K562 (cell line): ENCODE data around the gene LBHD1. TPM values are rescaled to one million over a fixed set of nuclear protein-coding genes. Genes with fewer than 3 reads are reported as not detected.
A peak's percentile ranks its signal among the peaks of the same experiment; 100 is the strongest.

Source experiments
- JUND ChIP-seq, 2 experiments: IDR thresholded peaks; 2 replicates in 1 of 2; 3 replicates in 1 of 2; pipeline ENCODE4 v1.6.1; 2011; ENCODE audit warnings: borderline replicate concordance in 2 of 2, low read depth in 2 of 2, low read length in 2 of 2, improper control_type of control experiment in 1 of 2, missing biosample characterization in 1 of 2, missing genetic modification characterization in 1 of 2, missing genetic modification reagents in 1 of 2
- polyA plus RNA-seq, 8 experiments: library from polyadenylated mRNA; depleted of rRNA in 4 of 8; stranded (reverse) in 5 of 8; unstranded in 3 of 8; fragments of >200 nt; fragmentation: Nextera tagmentation in 2 of 8; fragmentation: Illumina TruSeq in 1 of 8; extraction: Ambion mirVana in 2 of 8; extraction: Trizol in 1 of 8; gene quantifications; 2 replicates each; pipeline versions ENCODE4 v1.2.1 to v1.2.3, GENCODE V29; 2011 to 2014; ENCODE audit warnings: inconsistent platforms in 1 of 8, missing spikeins in 1 of 8
- total RNA-seq, 7 experiments: library from RNA; depleted of rRNA in 6 of 7; stranded (reverse); fragments of >200 nt in 6 of 7; fragmentation: Illumina TruSeq in 2 of 7; extraction: Trizol in 2 of 7; gene quantifications; 2 replicates each; pipeline versions ENCODE4 v1.2.1 to v1.2.3, GENCODE V29; 2011 to 2021; ENCODE audit warnings: low replicate concordance in 1 of 7
- TF ChIP-seq, protein P1 (sequence below): sonication (generic); formaldehyde crosslinking; IDR thresholded peaks from 2 replicates; pipeline ENCODE4 v1.8.1; 2023; ENCODE audit warnings: missing genetic modification reagents, mild to moderate bottlenecking, borderline replicate concordance

The LBHD1 gene
- total and polyA plus RNA-seq, 9 of the 15 experiments (the other 6 are each of a cell fraction or from before 2014, with no cell fraction given): 2.6 to 28.0 (median 12.5) TPM

GRCh38 chr11:62680825-62681240, 8.8 kb upstream of the LBHD1 start (continued):
- TF ChIP-seq, protein P1, sequence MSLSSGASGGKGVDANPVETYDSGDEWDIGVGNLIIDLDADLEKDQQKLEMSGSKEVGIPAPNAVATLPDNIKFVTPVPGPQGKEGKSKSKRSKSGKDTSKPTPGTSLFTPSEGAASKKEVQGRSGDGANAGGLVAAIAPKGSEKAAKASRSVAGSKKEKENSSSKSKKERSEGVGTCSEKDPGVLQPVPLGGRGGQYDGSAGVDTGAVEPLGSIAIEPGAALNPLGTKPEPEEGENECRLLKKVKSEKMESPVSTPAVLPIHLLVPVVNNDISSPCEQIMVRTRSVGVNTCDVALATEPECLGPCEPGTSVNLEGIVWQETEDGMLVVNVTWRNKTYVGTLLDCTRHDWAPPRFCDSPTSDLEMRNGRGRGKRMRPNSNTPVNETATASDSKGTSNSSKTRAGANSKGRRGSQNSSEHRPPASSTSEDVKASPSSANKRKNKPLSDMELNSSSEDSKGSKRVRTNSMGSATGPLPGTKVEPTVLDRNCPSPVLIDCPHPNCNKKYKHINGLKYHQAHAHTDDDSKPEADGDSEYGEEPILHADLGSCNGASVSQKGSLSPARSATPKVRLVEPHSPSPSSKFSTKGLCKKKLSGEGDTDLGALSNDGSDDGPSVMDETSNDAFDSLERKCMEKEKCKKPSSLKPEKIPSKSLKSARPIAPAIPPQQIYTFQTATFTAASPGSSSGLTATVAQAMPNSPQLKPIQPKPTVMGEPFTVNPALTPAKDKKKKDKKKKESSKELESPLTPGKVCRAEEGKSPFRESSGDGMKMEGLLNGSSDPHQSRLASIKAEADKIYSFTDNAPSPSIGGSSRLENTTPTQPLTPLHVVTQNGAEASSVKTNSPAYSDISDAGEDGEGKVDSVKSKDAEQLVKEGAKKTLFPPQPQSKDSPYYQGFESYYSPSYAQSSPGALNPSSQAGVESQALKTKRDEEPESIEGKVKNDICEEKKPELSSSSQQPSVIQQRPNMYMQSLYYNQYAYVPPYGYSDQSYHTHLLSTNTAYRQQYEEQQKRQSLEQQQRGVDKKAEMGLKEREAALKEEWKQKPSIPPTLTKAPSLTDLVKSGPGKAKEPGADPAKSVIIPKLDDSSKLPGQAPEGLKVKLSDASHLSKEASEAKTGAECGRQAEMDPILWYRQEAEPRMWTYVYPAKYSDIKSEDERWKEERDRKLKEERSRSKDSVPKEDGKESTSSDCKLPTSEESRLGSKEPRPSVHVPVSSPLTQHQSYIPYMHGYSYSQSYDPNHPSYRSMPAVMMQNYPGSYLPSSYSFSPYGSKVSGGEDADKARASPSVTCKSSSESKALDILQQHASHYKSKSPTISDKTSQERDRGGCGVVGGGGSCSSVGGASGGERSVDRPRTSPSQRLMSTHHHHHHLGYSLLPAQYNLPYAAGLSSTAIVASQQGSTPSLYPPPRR (CRISPR knock-in tag): no peak
- TF ChIP-seq JUND (IDR thresholded peaks at IDR 0.05; ENCODE audit: borderline replicate concordance, low read depth, low read length): 0 out of 2 replicates have a peak, but pooled peaks have one; percentile 11
- TF ChIP-seq JUND (tag; IDR thresholded peaks at IDR 0.05; ENCODE audit: borderline replicate concordance, low read depth, low read length): no peak; the same call in 2 of the 3 replicates
